ENCODE measurements around the gene ZNF280D.

- TF ChIP-seq EZH2 (IDR thresholded peaks at IDR 0.05; ENCODE audit: insufficient read depth, poor library complexity, severe bottlenecking) (no peak), EZH2phosphoT487 (IDR thresholded peaks at IDR 0.05; ENCODE audit: insufficient read depth, low read depth) (no peak)
These were observed 19.7 kb upstream of the ZNF280D start for GRCh38 chr15:56752986-56753385.

All from GM23248 (cell line).